OCI-LY1 (cell line): ENCODE results near the gene LTV1.

Experiments used
- H2AFZ ChIP-seq: fragments of 200-600 bp; sonication (generic), shearing (Covaris generic); 2 replicates; pipeline ENCODE4 v1.6.0; 2014; ENCODE audit warnings: antibody characterized with exemption, mild to moderate bottlenecking, low read length
- H3F3A ChIP-seq: fragments of 200-600 bp; sonication (generic), shearing (Covaris generic); 2 replicates; pipeline ENCODE4 v1.6.0; 2014; ENCODE audit warnings: mild to moderate bottlenecking, antibody characterized with exemption, low read length, moderate library complexity; ENCODE audit not compliant: insufficient read depth
- H3K27ac ChIP-seq: fragments of 200-600 bp; sonication (generic); 2 replicates; pipeline ENCODE4 v1.5.1; 2014; ENCODE audit warnings: low read length, mixed run types, mild to moderate bottlenecking, low read depth; ENCODE audit not compliant: poor library complexity, severe bottlenecking
- H3K27me3 ChIP-seq: fragments of 200-600 bp; sonication (generic); 2 replicates; pipeline ENCODE4 v1.6.0; 2014; ENCODE audit warnings: antibody characterized with exemption, mild to moderate bottlenecking, low read length, moderate library complexity; ENCODE audit not compliant: insufficient read depth
- H3K36me3 ChIP-seq: fragments of 200-600 bp; sonication (generic); 2 replicates; pipeline ENCODE4 v1.6.1; 2014; ENCODE audit warnings: mild to moderate bottlenecking, antibody characterized with exemption, low read length, moderate library complexity, mixed read lengths; ENCODE audit not compliant: insufficient read depth
- H3K4me1 ChIP-seq: fragments of 200-600 bp; sonication (generic); 2 replicates; pipeline ENCODE4 v1.5.1; 2014; ENCODE audit warnings: mild to moderate bottlenecking, low read length, moderate library complexity; ENCODE audit not compliant: insufficient read depth, severe bottlenecking
- H3K4me2 ChIP-seq: fragments of 200-600 bp; sonication (generic), shearing (Covaris generic); 2 replicates; pipeline ENCODE4 v1.6.1; 2014; ENCODE audit warnings: low read length
- H3K4me3 ChIP-seq: fragments of 200-600 bp; sonication (generic); 2 replicates; pipeline ENCODE4 v1.5.1; 2014; ENCODE audit warnings: low read length, low read depth, mild to moderate bottlenecking, mixed read lengths; ENCODE audit not compliant: poor library complexity, severe bottlenecking
- H3K79me2 ChIP-seq: fragments of 200-600 bp; shearing (Covaris generic); 2 replicates; pipeline ENCODE4 v1.6.1; 2016; ENCODE audit warnings: mixed run types, low read length, mixed read lengths; ENCODE audit not compliant: insufficient read depth
- H3K9ac ChIP-seq: fragments of 200-600 bp; sonication (generic), shearing (Covaris generic); 2 replicates; pipeline ENCODE4 v1.6.1; 2014; ENCODE audit warnings: mild to moderate bottlenecking, low read length, mixed read lengths
- H3K9me2 ChIP-seq: fragments of 200-600 bp; sonication (generic), shearing (Covaris generic); 2 replicates; pipeline ENCODE4 v1.6.1; 2014; ENCODE audit warnings: low read depth, mild to moderate bottlenecking, low read length, mixed read lengths
- H3K9me3 ChIP-seq: fragments of 200-600 bp; shearing (Covaris generic); 2 replicates; pipeline ENCODE4 v1.6.1; 2014; ENCODE audit warnings: low read length, mixed read lengths
- H4K20me1 ChIP-seq: fragments of 200-600 bp; sonication (generic), shearing (Covaris generic); 2 replicates; pipeline ENCODE4 v1.6.0; 2016; ENCODE audit warnings: mild to moderate bottlenecking, low read length; ENCODE audit not compliant: insufficient read depth
- CTCF ChIP-seq: fragments of 200-600 bp; sonication (generic), shearing (Covaris generic); IDR thresholded peaks from 2 replicates; pipeline ENCODE4 v1.5.1; 2017; ENCODE audit warnings: mild to moderate bottlenecking, antibody characterized with exemption, low read length, moderate library complexity, mixed read lengths
- EZH2 ChIP-seq: fragments of 200-600 bp; sonication (generic), shearing (Covaris generic); IDR thresholded peaks from 2 replicates; pipeline ENCODE4 v1.8.0; 2017; ENCODE audit warnings: borderline replicate concordance, mixed run types, mild to moderate bottlenecking, antibody characterized with exemption, low read length, moderate library complexity, mixed read lengths

The LTV1 gene

GRCh38 chr6:143838395-143838794 lies 4.7 kb upstream of the LTV1 start:
- H3K4me3 ChIP-seq = no peak overlapping the region
- H3K27me3 ChIP-seq = 0 out of 2 replicates have a peak, but pooled peaks cover 5% of the 10 kb centered on the region
- no peaks in the 10 kb centered on the region for H3K9me2 ChIP-seq
- TF ChIP-seq CTCF (no peak), EZH2 (no peak)
- no peak overlapping the region for H3K9ac ChIP-seq
- H3K4me1 ChIP-seq = peaks cover 6% of the 10 kb centered on the region
- H2AFZ ChIP-seq = no peak overlapping the region
- no peaks in the 10 kb centered on the region for H3K9me3 ChIP-seq
- peaks cover under 1% of the 10 kb centered on the region for H3K79me2 ChIP-seq
- no peak overlapping the region for H3K4me2 ChIP-seq
- no peaks in the 10 kb centered on the region for H4K20me1 ChIP-seq
- H3K27ac ChIP-seq = no peak overlapping the region
- no peaks in the 10 kb centered on the region for H3F3A ChIP-seq
- H3K36me3 ChIP-seq = no peaks in the 10 kb centered on the region

GRCh38 chr6:143839196-143839595 lies 3.9 kb upstream of the LTV1 start:
- H3K9ac ChIP-seq = no peak overlapping the region
- H3K27ac ChIP-seq = no peak overlapping the region
- H3K4me1 ChIP-seq = peaks cover 10% of the 10 kb centered on the region
- H3F3A ChIP-seq = no peaks in the 10 kb centered on the region
- H4K20me1 ChIP-seq = no peaks in the 10 kb centered on the region
- 0 out of 2 replicates have a peak, but pooled peaks cover 5% of the 10 kb centered on the region for H3K27me3 ChIP-seq
- H2AFZ ChIP-seq = no peak overlapping the region
- H3K9me2 ChIP-seq = no peaks in the 10 kb centered on the region
- H3K36me3 ChIP-seq = no peaks in the 10 kb centered on the region
- no peak for TF ChIP-seq CTCF
- TF ChIP-seq EZH2 = no peak
- H3K79me2 ChIP-seq = peaks cover 9% of the 10 kb centered on the region
- H3K4me2 ChIP-seq = no peak overlapping the region
- no peaks in the 10 kb centered on the region for H3K9me3 ChIP-seq
- H3K4me3 ChIP-seq = no peak overlapping the region

GRCh38 chr6:143840595-143841265 lies 2.4 kb upstream of the LTV1 start:
- H3K79me2 ChIP-seq = peaks cover 17% of the 10 kb centered on the region
- H3F3A ChIP-seq = no peaks in the 10 kb centered on the region
- H3K27ac ChIP-seq = no peak overlapping the region

More at GRCh38 chr6:143840595-143841265, 2.4 kb upstream of the LTV1 start:
- Histone ChIP-seq H3K9ac (no peak overlapping the region), H2AFZ (no peak overlapping the region), H3K4me3 (no peak overlapping the region), H3K9me2 (no peaks in the 10 kb centered on the region), H3K9me3 (no peaks in the 10 kb centered on the region), H4K20me1 (no peaks in the 10 kb centered on the region), H3K36me3 (peaks cover 12% of the 10 kb centered on the region), H3K4me2 (no peak overlapping the region), H3K4me1 (peaks cover 17% of the 10 kb centered on the region), H3K27me3 (no peaks in the 10 kb centered on the region)
- TF ChIP-seq CTCF (no peak), EZH2 (no peak)
